Stimulated activated naive B cell treated with anti-CD40 and anti-IgM and Interleukin-4, amounts not matched to agents 10 μg/mL and 1 μg/mL and 100 μg/mL, for 72 hours (primary cell): Measurements from ENCODE around the gene NT5DC3.

Experiments
- ATAC-seq, 2 donors: fragments of 150-1000 bp; cut with Tn5 transposase; replicated peaks; 2 replicates each; pipeline ENCODE4 v1.10.0; 2021; ENCODE audit warnings: moderate library complexity in 1 of 2
- DNase-seq: peaks from one replicate; pipeline ENCODE4 v3.0.0; 2021
- H3K27ac Mint-ChIP-seq: one replicate; pipeline ENCODE4 v1.8.0; 2022; ENCODE audit warnings: mild to moderate bottlenecking, mixed read lengths
- H3K27me3 Mint-ChIP-seq, 2 donors: one replicate each; pipeline ENCODE4 v1.8.0; 2022; ENCODE audit warnings: mixed read lengths in 2 of 2
- H3K36me3 Mint-ChIP-seq, 2 donors: one replicate each; pipeline ENCODE4 v1.8.0; 2022; ENCODE audit warnings: mixed read lengths in 2 of 2, mild to moderate bottlenecking in 1 of 2
- H3K4me1 Mint-ChIP-seq, 2 donors: one replicate each; pipeline ENCODE4 v1.8.0; 2022; ENCODE audit warnings: mixed read lengths in 2 of 2, mild to moderate bottlenecking in 1 of 2
- H3K4me3 Mint-ChIP-seq, 2 donors: one replicate each; pipeline ENCODE4 v1.8.0; 2022; ENCODE audit warnings: mild to moderate bottlenecking in 2 of 2, mixed read lengths in 2 of 2, moderate library complexity in 1 of 2
- H3K9me3 Mint-ChIP-seq, 2 donors: one replicate each; pipeline ENCODE4 v1.8.0; 2022; ENCODE audit warnings: mixed read lengths in 2 of 2, mild to moderate bottlenecking in 1 of 2

NT5DC3 gene

GRCh38 chr12:103734863-103735262 lies 106.2 kb downstream of the NT5DC3 start:
- no peak for ATAC-seq
- H3K9me3 Mint-ChIP-seq, result peaks cover 5 to 6% of the 10 kb centered on the region in 2 donors
- H3K4me3 Mint-ChIP-seq, result no peak overlapping the region
- H3K4me1 Mint-ChIP-seq, result no peaks in the 10 kb centered on the region
- peaks cover 0 to 3% of the 10 kb centered on the region in 2 donors for H3K36me3 Mint-ChIP-seq
- H3K27me3 Mint-ChIP-seq, result peaks cover 4 to 11% of the 10 kb centered on the region in 2 donors
- no peak overlapping the region for H3K27ac Mint-ChIP-seq
- no peak for DNase-seq

- Mint-ChIP-seq H3K9me3 (peaks cover 5 to 6% of the 10 kb centered on the region in 2 donors), H3K4me3 (no peak overlapping the region), H3K27me3 (peaks cover 0 to 11% of the 10 kb centered on the region in 2 donors), H3K36me3 (peaks cover 0 to 3% of the 10 kb centered on the region in 2 donors), H3K27ac (no peak overlapping the region), H3K4me1 (no peaks in the 10 kb centered on the region)
- ATAC-seq (no peak), DNase-seq (no peak)
These were observed 109.5 kb downstream of the NT5DC3 start for GRCh38 chr12:103731539-103731938.

- no peak for ATAC-seq
- Mint-ChIP-seq H3K36me3 (peaks cover 0 to 3% of the 10 kb centered on the region in 2 donors), H3K27me3 (peaks cover 0 to 6% of the 10 kb centered on the region in 2 donors), H3K4me3 (no peak overlapping the region), H3K4me1 (no peaks in the 10 kb centered on the region), H3K9me3 (peaks cover 5 to 6% of the 10 kb centered on the region in 2 donors), H3K27ac (no peak overlapping the region)
- no peak for DNase-seq
These were observed 111.5 kb downstream of the NT5DC3 start for GRCh38 chr12:103729499-103729898.

- no peak overlapping the region for H3K4me3 Mint-ChIP-seq
- ATAC-seq (no peak), DNase-seq (no peak)
- H3K27ac Mint-ChIP-seq, result no peak overlapping the region
- H3K4me1 Mint-ChIP-seq, result no peaks in the 10 kb centered on the region
- H3K36me3 Mint-ChIP-seq, result peaks cover 0 to 3% of the 10 kb centered on the region in 2 donors
- peaks cover 5 to 6% of the 10 kb centered on the region in 2 donors for H3K9me3 Mint-ChIP-seq
- peaks cover 0 to 6% of the 10 kb centered on the region in 2 donors for H3K27me3 Mint-ChIP-seq
These were observed 112.7 kb downstream of the NT5DC3 start for GRCh38 chr12:103728323-103728722.

DNA sequence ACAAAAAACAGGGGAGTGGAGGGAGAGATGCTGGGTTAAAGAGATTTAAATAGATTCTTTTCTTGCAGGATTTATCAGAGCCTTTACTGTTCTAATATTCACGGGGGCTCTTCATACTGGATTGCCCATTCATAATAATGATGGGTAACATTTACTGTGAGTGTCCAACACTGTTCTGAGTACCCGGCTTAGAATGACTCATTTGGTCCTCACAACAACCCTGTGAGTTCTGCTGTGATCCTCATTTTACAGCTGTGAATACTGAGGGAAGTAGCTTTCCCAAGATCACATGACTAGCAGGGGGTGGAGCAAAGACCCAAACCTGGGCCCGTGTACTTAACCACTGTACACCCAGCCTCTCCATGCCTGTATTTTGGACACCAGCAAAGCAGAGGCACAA lies 113.4 kb downstream of the NT5DC3 start:
- Mint-ChIP-seq H3K36me3 (peaks cover 0 to 3% of the 10 kb centered on the region in 2 donors), H3K27ac (no peak overlapping the region), H3K4me1 (no peaks in the 10 kb centered on the region), H3K9me3 (peaks cover 5 to 6% of the 10 kb centered on the region in 2 donors), H3K27me3 (peaks cover 0 to 6% of the 10 kb centered on the region in 2 donors), H3K4me3 (no peak overlapping the region)
- no peak for ATAC-seq
- DNase-seq, result no peak

DNA sequence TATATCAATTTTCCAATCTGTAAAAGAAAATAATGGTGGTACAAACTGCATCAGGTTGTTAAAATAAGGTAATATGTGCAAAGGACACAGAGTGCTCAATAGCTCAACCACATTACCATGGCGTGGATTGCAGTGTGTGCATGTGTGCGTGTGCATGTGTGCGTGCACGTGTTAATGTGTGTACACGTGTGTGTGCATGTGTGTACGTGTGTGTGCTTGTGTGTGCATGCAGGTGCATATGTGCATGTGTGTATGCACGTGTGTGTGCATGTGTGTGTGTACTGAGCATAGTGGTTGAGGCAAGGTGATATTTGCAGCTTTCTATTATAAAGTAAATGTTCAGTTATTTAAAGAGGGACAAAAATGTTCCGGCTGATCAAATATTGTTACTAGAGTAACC lies 115.6 kb downstream of the NT5DC3 start:
- no peak for ATAC-seq
- Mint-ChIP-seq H3K27ac (no peak overlapping the region), H3K4me3 (no peak overlapping the region), H3K36me3 (no peaks in the 10 kb centered on the region), H3K27me3 (no peaks in the 10 kb centered on the region), H3K9me3 (no peaks in the 10 kb centered on the region), H3K4me1 (no peaks in the 10 kb centered on the region)
- DNase-seq, result no peak
